ENCODE data around the gene TTC7B.

DNA sequence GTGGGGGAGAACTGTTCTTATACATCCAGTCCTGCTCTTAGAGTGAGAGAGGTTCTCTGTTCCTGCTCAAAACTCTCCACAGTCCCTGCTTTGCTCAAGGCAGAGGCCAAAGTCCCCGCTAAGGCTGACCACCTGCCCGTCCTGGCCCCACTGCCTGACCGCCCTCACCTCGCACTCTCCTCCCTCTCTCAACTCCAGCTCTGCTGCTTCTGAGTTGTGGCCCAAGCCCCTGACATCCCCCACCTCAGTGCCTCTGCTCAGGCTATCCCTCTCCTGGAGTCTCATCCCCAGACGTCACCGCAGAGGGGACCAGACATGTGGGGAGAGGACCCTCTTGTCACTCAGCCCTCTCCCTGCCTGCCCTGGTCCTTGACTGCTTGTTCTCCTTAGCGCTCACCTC is 308.8 kb downstream of the TTC7B start:
- TF ChIP-seq, protein P1, sequence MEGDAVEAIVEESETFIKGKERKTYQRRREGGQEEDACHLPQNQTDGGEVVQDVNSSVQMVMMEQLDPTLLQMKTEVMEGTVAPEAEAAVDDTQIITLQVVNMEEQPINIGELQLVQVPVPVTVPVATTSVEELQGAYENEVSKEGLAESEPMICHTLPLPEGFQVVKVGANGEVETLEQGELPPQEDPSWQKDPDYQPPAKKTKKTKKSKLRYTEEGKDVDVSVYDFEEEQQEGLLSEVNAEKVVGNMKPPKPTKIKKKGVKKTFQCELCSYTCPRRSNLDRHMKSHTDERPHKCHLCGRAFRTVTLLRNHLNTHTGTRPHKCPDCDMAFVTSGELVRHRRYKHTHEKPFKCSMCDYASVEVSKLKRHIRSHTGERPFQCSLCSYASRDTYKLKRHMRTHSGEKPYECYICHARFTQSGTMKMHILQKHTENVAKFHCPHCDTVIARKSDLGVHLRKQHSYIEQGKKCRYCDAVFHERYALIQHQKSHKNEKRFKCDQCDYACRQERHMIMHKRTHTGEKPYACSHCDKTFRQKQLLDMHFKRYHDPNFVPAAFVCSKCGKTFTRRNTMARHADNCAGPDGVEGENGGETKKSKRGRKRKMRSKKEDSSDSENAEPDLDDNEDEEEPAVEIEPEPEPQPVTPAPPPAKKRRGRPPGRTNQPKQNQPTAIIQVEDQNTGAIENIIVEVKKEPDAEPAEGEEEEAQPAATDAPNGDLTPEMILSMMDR (IDR thresholded peaks at IDR 0.05; ENCODE audit: low read length) = no peak
- no peak for TF ChIP-seq EZH2 (IDR thresholded peaks at IDR 0.05; ENCODE audit: borderline replicate concordance, low read length)
